ENCODE data around the gene CACNA1F.

- TF ChIP-seq CTCF (conservative IDR thresholded peaks at IDR 0.05) (no peak), EZH2 (IDR thresholded peaks at IDR 0.05; ENCODE audit: low read depth) (no peak)
These were observed 45.6 kb downstream of the CACNA1F start for GRCh38 chrX:49187526-49187925.
